ENCODE data around the gene HAPLN1.
A peak's percentile ranks its signal among the peaks of the same experiment; 100 is the strongest.
"Not testable (repeated sequence)": the region's sequence is repeated elsewhere in the genome, so short reads cannot be mapped to it uniquely, and the experiment has no call there.

The HAPLN1 gene

GRCh38 chr5:83720836-83721537 is at the start of gene HAPLN1:
Gene HAPLN1, minus strand, starts transcription at chr5:83720855. Its CDS starts 47,332 bp downstream, at chr5:83673523.
- DNase-seq (ENCODE audit: low spot score) = no peak

DNA sequence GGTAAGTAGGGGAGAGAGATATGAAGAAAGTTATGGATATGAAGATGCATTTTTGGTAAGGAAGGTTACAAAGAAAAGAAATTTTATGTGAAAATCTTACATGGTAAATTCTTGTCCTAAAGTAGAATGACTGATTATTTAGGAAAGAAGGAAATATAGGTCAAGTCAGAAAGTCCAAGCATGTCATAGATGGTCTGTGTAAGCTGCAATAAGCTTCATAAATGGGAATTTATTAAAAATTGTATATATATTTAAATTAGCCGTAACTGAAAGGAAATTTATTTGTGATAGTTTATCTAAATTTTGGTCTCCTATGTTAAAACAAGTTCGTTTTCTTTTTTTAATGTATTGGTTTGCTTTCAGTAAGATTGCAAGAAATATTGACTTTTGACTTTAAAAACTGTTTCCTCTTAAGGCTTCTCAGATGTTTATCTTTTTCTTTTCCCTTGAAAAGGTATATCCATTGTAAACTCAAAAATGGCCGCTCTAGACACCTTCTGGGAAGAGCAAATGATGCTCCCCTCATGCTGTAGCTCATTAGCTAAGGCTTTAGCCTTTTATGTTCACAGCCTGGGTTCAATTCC is 46.8 kb upstream of the HAPLN1 start:
- DNase-seq (ENCODE audit: low spot score) = no peak

DNA sequence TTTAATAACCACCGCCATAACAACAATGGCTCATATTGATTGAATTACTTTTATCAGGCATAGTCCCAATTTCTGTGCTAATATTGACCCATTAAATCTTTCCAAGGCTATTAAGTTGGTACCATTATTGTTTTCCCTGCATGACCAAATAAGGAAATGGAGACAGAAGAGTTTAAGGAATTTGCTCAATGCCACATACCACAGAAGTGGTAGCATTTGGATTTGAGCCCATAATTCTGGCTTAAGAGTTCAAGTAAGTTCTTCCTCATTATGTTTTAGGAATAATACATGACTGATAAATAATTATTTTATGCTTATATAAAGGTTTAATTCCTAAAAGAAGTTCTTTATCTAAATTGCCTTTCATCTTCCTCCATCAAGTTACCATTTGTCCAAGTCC is 43.4 kb upstream of the HAPLN1 start:
- DNase-seq (ENCODE audit: low spot score) = no peak

GRCh38 chr5:83760579-83760978 is 39.9 kb upstream of the HAPLN1 start:
- no peak for DNase-seq (ENCODE audit: low spot score)

GRCh38 chr5:83752700-83753099 is 32.0 kb upstream of the HAPLN1 start:
- no peak for DNase-seq (ENCODE audit: low spot score)

DNA sequence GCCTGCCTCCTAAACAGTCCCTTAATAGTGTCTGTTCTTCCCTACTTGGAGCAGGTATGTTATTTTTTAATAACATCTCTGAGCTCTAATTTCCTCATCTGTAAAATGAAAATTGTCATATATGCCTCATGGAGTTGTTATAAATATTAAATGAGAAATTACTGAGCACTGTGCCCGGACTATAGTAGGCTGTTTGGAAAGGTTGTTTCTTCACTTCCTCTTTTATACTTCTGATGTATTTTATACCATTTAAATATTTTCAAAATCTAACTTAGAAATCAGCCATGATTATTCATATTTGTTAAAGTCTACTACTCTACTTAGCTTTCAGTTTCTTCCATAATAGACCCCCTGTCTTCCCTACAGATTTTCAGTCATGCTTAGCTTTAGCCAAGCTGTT is 30.5 kb upstream of the HAPLN1 start:
- DNase-seq (ENCODE audit: low spot score) = no peak

GRCh38 chr5:83750749-83751148 is 30.1 kb upstream of the HAPLN1 start:
- DNase-seq (ENCODE audit: low spot score) = no peak

DNA sequence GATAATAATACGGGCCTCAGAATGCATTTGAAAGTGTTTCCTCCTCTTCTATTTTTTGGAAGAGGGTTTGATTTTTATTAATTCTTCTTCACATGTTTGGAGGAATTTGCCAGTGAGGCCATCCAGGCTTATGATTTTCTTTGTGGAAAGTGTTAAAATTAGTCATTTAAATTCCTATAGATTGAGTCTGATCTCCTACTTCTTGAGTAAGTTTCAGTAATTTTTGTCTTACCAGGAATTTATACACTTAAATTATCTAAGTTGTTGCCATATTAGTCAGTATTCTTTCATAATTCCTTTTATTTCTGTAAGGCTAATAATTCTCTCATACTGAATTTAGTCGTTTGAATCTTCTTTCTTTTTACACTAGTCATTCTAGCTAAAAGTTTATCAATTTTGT is 25.2 kb upstream of the HAPLN1 start:
- DNase-seq (ENCODE audit: low spot score) = no peak

GRCh38 chr5:83744821-83745220 is 24.2 kb upstream of the HAPLN1 start:
- no peak for DNase-seq (ENCODE audit: low spot score)

GRCh38 chr5:83742089-83742488 is 21.4 kb upstream of the HAPLN1 start:
- no peak for DNase-seq (ENCODE audit: low spot score)

GRCh38 chr5:83741571-83741970 is 20.9 kb upstream of the HAPLN1 start:
- DNase-seq (ENCODE audit: low spot score) = no peak

DNA sequence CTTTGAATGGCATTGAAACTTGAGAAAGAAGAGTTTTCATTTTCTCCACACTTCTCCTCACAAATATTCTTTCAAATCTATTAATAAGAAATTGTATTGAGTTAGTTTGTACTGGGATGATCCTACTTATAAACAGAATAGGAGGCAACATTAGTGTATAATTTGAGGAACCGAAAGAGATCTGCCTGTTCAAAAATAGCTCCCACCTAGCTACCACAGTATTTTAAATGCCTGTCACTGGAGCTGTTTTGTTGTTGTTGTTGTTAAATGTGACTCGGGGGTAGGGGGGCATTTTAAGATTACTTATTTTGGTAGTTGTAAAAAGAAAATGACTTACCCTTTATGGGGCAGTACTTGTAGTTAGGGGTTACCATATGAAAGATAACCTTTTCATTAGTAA is 20.1 kb upstream of the HAPLN1 start:
- no peak for DNase-seq (ENCODE audit: low spot score)

GRCh38 chr5:83736169-83736568 is 15.5 kb upstream of the HAPLN1 start:
- DNase-seq (ENCODE audit: low spot score) = not testable (repeated sequence)

GRCh38 chr5:83735058-83735457 is 14.4 kb upstream of the HAPLN1 start:
- not testable (repeated sequence) for DNase-seq (ENCODE audit: low spot score)

GRCh38 chr5:83731638-83732037 is 11.0 kb upstream of the HAPLN1 start:
- no peak for DNase-seq (ENCODE audit: low spot score)

DNA sequence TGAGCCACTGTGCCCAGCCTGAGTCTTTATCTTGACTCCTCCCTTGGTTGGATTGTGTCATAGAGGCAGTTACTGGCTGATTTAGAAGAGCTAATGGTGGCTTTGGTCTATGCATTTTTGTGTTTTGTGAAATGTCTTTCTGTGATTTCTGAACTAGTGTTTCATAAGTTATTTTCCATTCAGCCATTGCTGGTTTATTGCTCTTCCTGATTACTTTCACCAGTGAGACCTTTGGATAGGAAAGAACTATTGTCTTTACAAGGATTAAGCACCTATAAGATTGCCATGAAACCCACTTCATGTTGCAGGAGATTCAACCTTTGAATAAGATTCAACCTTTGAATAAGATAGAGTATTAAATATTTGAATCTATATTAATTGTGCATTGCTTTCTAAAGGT is 8.7 kb upstream of the HAPLN1 start:
- no peak for DNase-seq (ENCODE audit: low spot score)

GRCh38 chr5:83726912-83727311 is 6.3 kb upstream of the HAPLN1 start:
- no peak for DNase-seq (ENCODE audit: low spot score)

- no peak for DNase-seq (ENCODE audit: low spot score)
Measured at GRCh38 chr5:83724935-83725334, 4.3 kb upstream of the HAPLN1 start.

DNA sequence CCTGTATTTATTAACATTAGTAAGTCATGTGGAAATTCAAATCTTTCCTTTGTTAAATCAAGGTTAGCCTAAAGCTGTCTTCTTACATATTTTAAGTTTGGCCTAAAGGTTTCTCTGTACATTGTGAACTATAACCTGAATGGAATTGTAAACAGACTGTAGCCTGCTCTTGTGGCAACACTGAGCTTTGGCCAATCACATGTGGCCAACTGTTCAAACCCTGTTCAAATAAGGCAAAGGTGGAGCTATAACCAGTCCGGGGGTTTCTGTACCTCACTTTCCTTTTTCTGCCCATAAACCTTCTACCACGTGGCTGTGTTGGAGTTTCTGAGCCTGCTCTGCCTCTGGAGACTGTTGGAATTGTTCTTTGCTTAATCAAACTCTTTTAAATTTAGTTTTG is 3.3 kb upstream of the HAPLN1 start:
- no peak for DNase-seq (ENCODE audit: low spot score)

GRCh38 chr5:83723031-83723430 is 2.4 kb upstream of the HAPLN1 start:
- DNase-seq (ENCODE audit: low spot score) = no peak

DNA sequence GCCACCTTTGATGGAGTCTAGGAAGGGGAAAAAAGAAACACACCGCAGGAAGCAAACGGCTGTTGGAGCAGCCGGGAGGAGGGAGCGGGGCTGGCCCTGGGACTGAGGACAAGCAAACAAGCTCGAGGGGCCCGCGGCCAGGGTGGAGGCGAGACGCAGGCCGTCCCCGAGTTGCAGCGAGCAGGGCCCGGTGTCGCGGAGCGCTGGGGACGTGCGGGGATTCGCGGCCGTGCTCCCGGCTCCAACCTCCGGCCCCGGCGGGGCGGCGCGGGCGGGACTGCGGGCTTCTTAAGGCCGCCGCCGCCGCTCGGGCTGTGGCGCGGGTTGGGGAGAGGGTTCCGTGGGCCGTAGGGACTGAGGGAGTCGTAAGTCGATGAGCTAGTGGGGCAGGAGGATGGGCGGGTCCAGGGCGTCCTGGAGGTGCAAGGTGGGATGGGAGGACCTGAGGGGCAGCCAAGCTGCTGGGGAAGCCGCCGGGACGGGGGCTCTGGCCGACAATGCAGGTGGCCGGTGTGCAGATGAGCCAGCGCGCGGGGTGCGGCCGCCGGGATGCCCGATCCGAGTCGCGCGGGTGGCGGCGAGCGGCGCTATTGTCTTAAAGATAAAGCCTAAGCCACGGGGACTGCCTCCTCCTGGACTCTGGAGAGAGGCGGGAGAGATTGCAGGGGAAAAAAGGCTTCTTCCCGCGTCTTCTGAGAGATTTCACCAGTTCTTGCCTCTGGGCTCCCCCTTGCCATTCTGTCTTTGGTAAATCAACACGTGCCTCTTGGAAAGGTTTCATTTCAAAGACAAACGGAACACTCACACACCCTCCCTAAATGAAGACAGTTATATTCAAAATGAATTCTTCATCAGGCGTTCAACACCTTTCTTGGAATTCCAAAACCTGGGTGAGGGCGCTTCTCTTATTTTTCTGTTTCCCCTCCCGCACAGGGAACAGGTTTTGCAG is 1.6 kb upstream of the HAPLN1 start:
- DNase-seq (ENCODE audit: low spot score) = peak; percentile 86

GRCh38 chr5:83718936-83719495 is 1.6 kb downstream of the HAPLN1 start:
- DNase-seq (ENCODE audit: low spot score) = no peak

All from D341Med (cell line).